K562 (cell line): ENCODE results near the gene SPAG16.

Source experiments
- CTCF ChIP-seq, 3 experiments: IDR thresholded peaks in 2 of 3; conservative IDR thresholded peaks in 1 of 3; 2 replicates each; pipeline ENCODE4 v1.5.1; 2011 to 2012; ENCODE audit warnings: low read length in 3 of 3, mild to moderate bottlenecking in 3 of 3, control low read depth in 2 of 3, improper control_type of control experiment in 1 of 3, inconsistent platforms in 1 of 3, low read depth in 1 of 3, mixed read lengths in 1 of 3, moderate library complexity in 1 of 3; ENCODE audit not compliant: insufficient read depth in 2 of 3
- EZH2 ChIP-seq: IDR thresholded peaks from 2 replicates; pipeline ENCODE4 v1.6.1; 2012; ENCODE audit warnings: low read depth, mild to moderate bottlenecking, inconsistent platforms, low read length, borderline replicate concordance
- FIP1L1 ChIP-seq: fragments of 200-400 bp; formaldehyde crosslinking; IDR thresholded peaks from 2 replicates; pipeline ENCODE4 v1.6.1; 2018; ENCODE audit warnings: mild to moderate bottlenecking, low read depth, low read length; ENCODE audit not compliant: poor library complexity, severe bottlenecking
- GABPA ChIP-seq: fragments of 200-800 bp; sonication (Bioruptor generic); conservative IDR thresholded peaks from 2 replicates; pipeline ENCODE4 v1.6.1; 2016; ENCODE audit warnings: low read depth, missing genetic modification characterization, missing compliant biosample characterization
- NRF1 ChIP-seq, 2 experiments: fragments of 450-650 bp; IDR thresholded peaks in 1 of 2; conservative IDR thresholded peaks in 1 of 2; 2 replicates each; pipeline ENCODE4 v1.6.1; 2014; ENCODE audit warnings: mild to moderate bottlenecking in 2 of 2
- PHF8 ChIP-seq: fragments of 200-600 bp; sonication (generic); IDR thresholded peaks from 2 replicates; pipeline ENCODE4 v1.6.1; 2012; ENCODE audit warnings: mixed run types, mild to moderate bottlenecking, inconsistent platforms, low read length, moderate library complexity, borderline replicate concordance
- POLR2A ChIP-seq: fragments of 450-650 bp; conservative IDR thresholded peaks from 2 replicates; pipeline ENCODE4 v1.6.1; 2016
- POLR2AphosphoS2 ChIP-seq: IDR thresholded peaks from 2 replicates; pipeline ENCODE4 v1.6.1; 2012; ENCODE audit warnings: low read length, improper control_type of control experiment
- PRPF4 ChIP-seq: fragments of 200-400 bp; formaldehyde crosslinking; IDR thresholded peaks from one replicate; pipeline ENCODE4 v1.6.1; 2017; ENCODE audit warnings: low read length, low read depth, mild to moderate bottlenecking; ENCODE audit not compliant: insufficient read depth, poor library complexity, severe bottlenecking
- RUNX1 ChIP-seq: sonication (generic); IDR thresholded peaks from 2 replicates; pipeline ENCODE4 v1.6.1; 2016; ENCODE audit warnings: antibody characterized with exemption, low read depth
- SP1 ChIP-seq: sonication (generic); formaldehyde crosslinking; IDR thresholded peaks from 2 replicates; pipeline ENCODE4 v1.8.1; 2022; ENCODE audit warnings: mild to moderate bottlenecking, missing genetic modification reagents
- TBP ChIP-seq: optimal IDR thresholded peaks from 2 replicates; pipeline ENCODE3; 2011; ENCODE audit warnings: low read depth, low read length, improper control_type of control experiment
- ZNF449 ChIP-seq: fragments of 250-450 bp; sonication (Bioruptor Pico); IDR thresholded peaks from 2 replicates; pipeline ENCODE4 v1.8.0; 2022; ENCODE audit warnings: moderate library complexity, mild to moderate bottlenecking, inconsistent platforms

GRCh38 chr2:214294426-214294825 is 1010.2 kb downstream of the SPAG16 start:
- TF ChIP-seq GABPA (no peak), PRPF4 (no peak), PHF8 (no peak), TBP (no peak), ZNF449 (no peak), FIP1L1 (no peak), SP1 (CRISPR knock-in tag) (no peak), RUNX1 (no peak), CTCF (IDR thresholded peaks at IDR 0.05 in 2 of 3, conservative IDR thresholded peaks at IDR 0.05 in 1 of 3; ENCODE audit: insufficient read depth in 2 of 3, low read depth in 1 of 3, low read length in 3 of 3) (no peak), EZH2 (no peak), POLR2AphosphoS2 (no peak), NRF1 (conservative IDR thresholded peaks at IDR 0.05 in 1 of 2, IDR thresholded peaks at IDR 0.05 in 1 of 2) (no peak), POLR2A (no peak)
